ENCODE measurements around the gene TMED6.

Gene TMED6

GRCh38 chr16:69351309-69352027 is at the start of gene TMED6:
TSS of gene TMED6 (minus strand) at chr16:69351786. CDS start at chr16:69351753, 33 bp downstream.
- FAIRE-seq (no peak), DNase-seq (ENCODE audit: insufficient read length, low spot score) (no peak)

GRCh38 chr16:69399361-69399760 is 47.8 kb upstream of the TMED6 start:
- FAIRE-seq (peak; percentile 38), DNase-seq (ENCODE audit: insufficient read length, low spot score) (no peak)

- DNase-seq (ENCODE audit: insufficient read length, low spot score), result peak; percentile 76
- FAIRE-seq, result peak; percentile 42
Measured at GRCh38 chr16:69397821-69398521, 46.4 kb upstream of the TMED6 start.

GRCh38 chr16:69396187-69397061 is 44.8 kb upstream of the TMED6 start:
- FAIRE-seq (no peak), DNase-seq (ENCODE audit: insufficient read length, low spot score) (peak; percentile 82)

- DNase-seq (ENCODE audit: insufficient read length, low spot score), result no peak
- FAIRE-seq, result no peak
Measured at GRCh38 chr16:69395859-69396186, 44.2 kb upstream of the TMED6 start.

GRCh38 chr16:69393898-69394849 is 42.6 kb upstream of the TMED6 start:
- no peak for DNase-seq (ENCODE audit: insufficient read length, low spot score)
- no peak for FAIRE-seq

- no peak for FAIRE-seq
- no peak for DNase-seq (ENCODE audit: insufficient read length, low spot score)
Measured at GRCh38 chr16:69386596-69386995, 35.0 kb upstream of the TMED6 start.

GRCh38 chr16:69384974-69385373 is 33.4 kb upstream of the TMED6 start:
- DNase-seq (ENCODE audit: insufficient read length, low spot score) (no peak), FAIRE-seq (no peak)

- FAIRE-seq, result no peak
- no peak for DNase-seq (ENCODE audit: insufficient read length, low spot score)
Measured at GRCh38 chr16:69382421-69382820, 30.8 kb upstream of the TMED6 start.

- DNase-seq (ENCODE audit: insufficient read length, low spot score) (no peak), FAIRE-seq (no peak)
Measured at GRCh38 chr16:69381231-69381630, 29.6 kb upstream of the TMED6 start.

GRCh38 chr16:69378760-69379159 is 27.2 kb upstream of the TMED6 start:
- no peak for FAIRE-seq
- no peak for DNase-seq (ENCODE audit: insufficient read length, low spot score)

- DNase-seq (ENCODE audit: insufficient read length, low spot score) (no peak), FAIRE-seq (no peak)
Measured at GRCh38 chr16:69378036-69378435, 26.4 kb upstream of the TMED6 start.

- DNase-seq (ENCODE audit: insufficient read length, low spot score), result no peak
- no peak for FAIRE-seq
Measured at GRCh38 chr16:69376393-69377059, 24.9 kb upstream of the TMED6 start.

GRCh38 chr16:69373019-69373418 is 21.4 kb upstream of the TMED6 start:
- FAIRE-seq (no peak), DNase-seq (ENCODE audit: insufficient read length, low spot score) (no peak)

- FAIRE-seq (no peak), DNase-seq (ENCODE audit: insufficient read length, low spot score) (no peak)
Measured at GRCh38 chr16:69371564-69371963, 20.0 kb upstream of the TMED6 start.

GRCh38 chr16:69368866-69369265 is 17.3 kb upstream of the TMED6 start:
- DNase-seq (ENCODE audit: insufficient read length, low spot score), result no peak
- no peak for FAIRE-seq

- FAIRE-seq (no peak), DNase-seq (ENCODE audit: insufficient read length, low spot score) (no peak)
Measured at GRCh38 chr16:69367980-69368379, 16.4 kb upstream of the TMED6 start.

- no peak for FAIRE-seq
Measured at GRCh38 chr16:69366431-69366830, 14.8 kb upstream of the TMED6 start.

GRCh38 chr16:69365901-69366300 is 14.3 kb upstream of the TMED6 start:
- DNase-seq (ENCODE audit: insufficient read length, low spot score) (no peak), FAIRE-seq (no peak)

More at GRCh38 chr16:69366431-69366830, 14.8 kb upstream of the TMED6 start:
- no peak for DNase-seq (ENCODE audit: insufficient read length, low spot score)

GRCh38 chr16:69364088-69364487 is 12.5 kb upstream of the TMED6 start:
- FAIRE-seq (no peak), DNase-seq (ENCODE audit: insufficient read length, low spot score) (no peak)

Measured in HTR-8/SVneo (cell line).